HG03575 (cell line): ENCODE results near the gene SLC30A2.

Source experiments
- ATAC-seq: cut with Tn5 transposase; IDR thresholded peaks from one replicate; pipeline ENCODE4 v1.9.1; 2021; ENCODE audit not compliant: unreplicated experiment, insufficient number of reproducible peaks, low FRiP score; ENCODE audit errors: extremely low read depth

Gene SLC30A2

DNA sequence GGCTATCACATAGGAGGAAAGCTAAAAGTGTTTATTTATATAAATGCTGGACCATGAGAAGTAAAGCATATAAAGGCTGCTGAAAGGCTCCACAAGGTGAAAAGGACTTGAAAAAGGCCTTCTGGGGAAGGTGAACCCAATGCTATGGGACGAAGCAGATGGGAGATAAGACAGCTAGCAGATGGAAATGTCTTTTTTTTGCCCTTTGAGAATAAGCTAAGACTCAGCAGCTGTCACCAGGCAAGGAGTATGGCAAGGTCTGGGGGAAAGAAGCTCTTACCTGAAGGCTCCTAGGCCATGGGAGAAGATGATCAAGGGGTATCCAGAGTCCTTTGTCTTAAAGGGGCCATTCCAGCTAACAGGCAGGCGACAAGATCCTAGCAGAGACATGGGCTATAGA, 58.0 kb downstream of the SLC30A2 start:
- no peak for ATAC-seq
